Natural killer cell (primary cell): ENCODE measurements around the gene PDCD2L. TPM values are rescaled to one million over a fixed set of nuclear protein-coding genes. Genes with fewer than 3 reads are reported as not detected.
"Not testable (repeated sequence)": the region's sequence is repeated elsewhere in the genome, so short reads cannot be mapped to it uniquely, and the experiment has no call there.

Experiments
- ATAC-seq, 3 donors: fragments of 150-1000 bp in 2 of 3; fragments of 200-7000 bp in 1 of 3; cut with Tn5 transposase; 1 replicate in 1 of 3; 2 replicates in 2 of 3; pipeline ENCODE4 v1.10.0; 2021; ENCODE audit warnings: mild to moderate bottlenecking in 2 of 3, moderate library complexity in 2 of 3
- DNase-seq, 2 donors: peaks; one replicate each; pipeline versions ENCODE4 v3.0.0 to v3.0.0-alpha.2; 2013 to 2021; ENCODE audit warnings: mixed read lengths in 1 of 2
- H3K27ac ChIP-seq: one replicate; pipeline ENCODE4 v1.5.1; 2013; ENCODE audit warnings: mild to moderate bottlenecking, low read length
- H3K27me3 ChIP-seq: one replicate; pipeline ENCODE4 v1.6.1; 2013; ENCODE audit warnings: low read length; ENCODE audit not compliant: control insufficient read depth, insufficient read depth
- H3K36me3 ChIP-seq: one replicate; pipeline ENCODE4 v1.6.1; 2013; ENCODE audit warnings: low read length; ENCODE audit not compliant: control insufficient read depth, insufficient read depth
- H3K4me1 ChIP-seq: one replicate; pipeline ENCODE4 v1.6.1; 2013; ENCODE audit warnings: low read length; ENCODE audit not compliant: control insufficient read depth, insufficient read depth
- H3K4me3 ChIP-seq: one replicate; pipeline ENCODE4 v1.5.1; 2013; ENCODE audit warnings: low read length
- H3K9me3 ChIP-seq: one replicate; pipeline ENCODE4 v1.6.1; 2013; ENCODE audit warnings: low read length; ENCODE audit not compliant: control insufficient read depth, insufficient read depth
- H3K27ac Mint-ChIP-seq, 2 donors: one replicate each; pipeline ENCODE4 v1.8.0; 2022; ENCODE audit warnings: mild to moderate bottlenecking in 2 of 2, mixed read lengths in 2 of 2, moderate library complexity in 1 of 2
- H3K27me3 Mint-ChIP-seq, 2 donors: one replicate each; pipeline ENCODE4 v1.8.0; 2022; ENCODE audit warnings: low read depth in 2 of 2, mixed read lengths in 2 of 2
- H3K36me3 Mint-ChIP-seq: one replicate; pipeline ENCODE4 v1.8.0; 2022; ENCODE audit warnings: mixed read lengths
- H3K4me1 Mint-ChIP-seq, 2 donors: one replicate each; pipeline ENCODE4 v1.8.0; 2022; ENCODE audit warnings: mixed read lengths in 2 of 2
- H3K4me3 Mint-ChIP-seq: one replicate; pipeline ENCODE4 v1.8.0; 2022; ENCODE audit warnings: mild to moderate bottlenecking, moderate library complexity, mixed read lengths
- H3K9me3 Mint-ChIP-seq, 2 donors: one replicate each; pipeline ENCODE4 v1.8.0; 2022; ENCODE audit warnings: mixed read lengths in 2 of 2
- WGBS: methylation state at CpG from one replicate; pipeline ENCODE4 v1.1.7; 2013; ENCODE audit warnings: missing lambda C conversion rate; ENCODE audit not compliant: insufficient coverage; 5-methylcytosine and 5-hydroxymethylcytosine counted together
- intact Hi-C: fragments of 100-400 bp; cut with micrococcal nuclease; formaldehyde crosslinking; loops from one replicate; pipeline ENCODE4 v1.14.2; 2022
- total RNA-seq, 4 donors: library from RNA; stranded (reverse); fragments of 120-200 nt in 1 of 4; gene quantifications; one replicate each; pipeline versions ENCODE4 v1.2.3 to v1.2.4, GENCODE V29; 2013 to 2022
- TF ChIP-seq, protein P1 (sequence below): fragments of 200-600 bp; IDR thresholded peaks from one replicate; pipeline ENCODE4 v1.8.0; 2022; ENCODE audit warnings: antibody characterized with exemption

Gene PDCD2L
- total RNA-seq, 3 donors from 2014 or later (not counting 1 experiment from before 2014, with no cell fraction given) = 4.7 to 8.6 (median 5.6) TPM

DNA sequence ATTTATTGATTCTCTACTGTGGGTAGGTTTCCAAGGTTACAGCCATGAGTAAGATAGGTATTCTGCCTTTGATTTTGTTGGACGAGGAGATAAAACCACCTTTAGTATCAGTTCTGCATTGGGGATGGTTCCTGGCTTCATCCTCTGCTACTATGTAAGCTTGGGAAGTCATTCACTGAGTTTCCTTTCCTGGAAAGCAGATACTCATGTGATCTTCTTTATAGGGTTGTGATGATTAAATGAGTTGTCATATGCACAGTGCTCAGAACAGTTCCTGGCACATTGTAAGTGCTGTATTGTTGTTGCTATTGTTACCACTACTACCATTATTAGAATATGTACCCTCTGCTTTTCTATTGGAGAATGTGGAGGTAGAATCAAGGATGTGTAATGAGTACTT, 64.2 kb downstream of the PDCD2L start:
- H3K36me3 ChIP-seq = peaks cover 68% of the 10 kb centered on the region
- ATAC-seq (no peak), DNase-seq (no peak)
- Mint-ChIP-seq H3K4me1 (no peaks in the 10 kb centered on the region), H3K27me3 (no peaks in the 10 kb centered on the region), H3K27ac (peak overlapping the region in 1 of 2 donors; percentile 57), H3K36me3 (peaks cover 8% of the 10 kb centered on the region), H3K4me3 (no peak overlapping the region), H3K9me3 (no peaks in the 10 kb centered on the region)
- H3K27me3 ChIP-seq = no peaks in the 10 kb centered on the region
- no peak overlapping the region for H3K27ac ChIP-seq
- no peak overlapping the region for H3K4me3 ChIP-seq
- no peaks in the 10 kb centered on the region for H3K4me1 ChIP-seq
- no peaks in the 10 kb centered on the region for H3K9me3 ChIP-seq
- intact Hi-C loops = no loop called here
- 65% methylated on average over 1 of the region's 1 CpG for WGBS
- TF ChIP-seq, protein P1, sequence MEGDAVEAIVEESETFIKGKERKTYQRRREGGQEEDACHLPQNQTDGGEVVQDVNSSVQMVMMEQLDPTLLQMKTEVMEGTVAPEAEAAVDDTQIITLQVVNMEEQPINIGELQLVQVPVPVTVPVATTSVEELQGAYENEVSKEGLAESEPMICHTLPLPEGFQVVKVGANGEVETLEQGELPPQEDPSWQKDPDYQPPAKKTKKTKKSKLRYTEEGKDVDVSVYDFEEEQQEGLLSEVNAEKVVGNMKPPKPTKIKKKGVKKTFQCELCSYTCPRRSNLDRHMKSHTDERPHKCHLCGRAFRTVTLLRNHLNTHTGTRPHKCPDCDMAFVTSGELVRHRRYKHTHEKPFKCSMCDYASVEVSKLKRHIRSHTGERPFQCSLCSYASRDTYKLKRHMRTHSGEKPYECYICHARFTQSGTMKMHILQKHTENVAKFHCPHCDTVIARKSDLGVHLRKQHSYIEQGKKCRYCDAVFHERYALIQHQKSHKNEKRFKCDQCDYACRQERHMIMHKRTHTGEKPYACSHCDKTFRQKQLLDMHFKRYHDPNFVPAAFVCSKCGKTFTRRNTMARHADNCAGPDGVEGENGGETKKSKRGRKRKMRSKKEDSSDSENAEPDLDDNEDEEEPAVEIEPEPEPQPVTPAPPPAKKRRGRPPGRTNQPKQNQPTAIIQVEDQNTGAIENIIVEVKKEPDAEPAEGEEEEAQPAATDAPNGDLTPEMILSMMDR = no peak

DNA sequence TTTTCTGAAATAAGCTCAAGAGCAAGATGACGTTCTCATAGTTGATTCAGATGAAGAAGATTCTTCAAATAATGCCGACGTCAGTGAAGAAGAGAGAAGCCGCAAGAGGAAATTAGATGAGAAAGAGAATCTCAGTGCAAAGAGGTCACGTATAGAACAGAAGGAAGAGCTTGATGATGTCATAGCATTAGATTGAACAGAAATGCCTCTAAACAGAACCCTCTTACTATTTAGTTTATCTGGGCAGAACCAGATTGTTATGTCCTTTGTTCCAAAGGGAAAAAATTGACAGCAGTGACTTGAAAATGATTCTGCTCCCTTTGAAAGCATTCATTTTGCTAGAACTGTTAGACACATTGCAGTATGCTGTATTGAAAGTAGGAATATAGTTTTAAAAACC, 64.8 kb downstream of the PDCD2L start:
- peak overlapping the region in 1 of 2 donors; percentile 57 for H3K27ac Mint-ChIP-seq
- WGBS = 95% methylated on average over 5 of the region's 5 CpGs
- DNase-seq, H3K27me3 Mint-ChIP-seq, H3K27me3 ChIP-seq, intact Hi-C loops, H3K9me3 ChIP-seq, H3K4me1 ChIP-seq, H3K4me3 ChIP-seq, ATAC-seq, H3K4me3 Mint-ChIP-seq, H3K9me3 Mint-ChIP-seq, H3K27ac ChIP-seq, H3K36me3 Mint-ChIP-seq, H3K4me1 Mint-ChIP-seq: not testable (repeated sequence)
- H3K36me3 ChIP-seq = peaks cover 63% of the 10 kb centered on the region

DNA sequence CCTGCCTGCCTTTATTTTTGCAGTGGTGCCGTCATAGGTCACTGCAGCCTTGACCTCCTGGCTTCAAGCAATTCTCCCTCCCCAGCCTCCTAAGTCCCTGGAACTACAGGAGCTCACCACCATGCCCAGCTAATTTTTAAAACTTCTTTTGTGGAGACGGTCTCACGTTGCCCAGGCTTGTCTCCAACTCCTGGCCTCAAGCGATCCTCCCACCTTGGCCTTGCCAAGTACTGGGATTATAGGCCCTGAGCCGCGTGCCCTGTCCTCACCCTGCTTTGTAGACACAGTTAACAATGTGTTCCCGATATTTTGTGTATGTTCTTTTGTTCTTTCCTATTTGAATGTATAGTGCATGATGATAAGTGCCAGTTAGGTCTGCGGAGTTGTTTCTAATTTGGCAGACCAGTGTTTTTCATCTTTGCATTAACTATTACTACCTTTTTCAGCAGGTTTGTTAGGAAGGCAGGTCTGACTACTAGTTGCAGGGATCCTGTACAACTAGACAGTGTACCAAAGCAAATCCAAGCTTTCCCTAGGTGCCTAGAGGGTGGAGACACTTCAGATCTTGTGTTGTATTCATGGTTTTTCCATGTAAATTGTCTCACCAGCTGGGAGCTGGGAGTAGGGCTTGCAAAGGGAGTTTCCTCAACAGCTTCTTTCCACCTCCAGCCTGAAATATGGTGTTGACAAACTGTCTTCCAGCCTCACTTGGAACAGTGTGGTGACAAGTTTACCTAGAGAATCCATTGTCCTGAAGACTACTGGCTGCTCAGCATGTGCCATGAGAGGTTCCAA, 67.9 kb downstream of the PDCD2L start:
- Histone ChIP-seq H3K4me3 (no peak overlapping the region), H3K4me1 (no peaks in the 10 kb centered on the region), H3K27ac (no peak overlapping the region), H3K9me3 (no peaks in the 10 kb centered on the region), H3K36me3 (peaks cover 42% of the 10 kb centered on the region), H3K27me3 (no peaks in the 10 kb centered on the region)
- intact Hi-C loops = no loop called here
- H3K27ac Mint-ChIP-seq = peak overlapping the region; percentile 9 to 22
- H3K27me3 Mint-ChIP-seq = no peaks in the 10 kb centered on the region
- peaks cover 8% of the 10 kb centered on the region for H3K36me3 Mint-ChIP-seq
- no peak overlapping the region for H3K4me3 Mint-ChIP-seq
- DNase-seq (no peak), ATAC-seq (no peak)
- peaks cover 0 to 8% of the 10 kb centered on the region in 2 donors for H3K4me1 Mint-ChIP-seq
- 97% methylated on average over 8 of the region's 8 CpGs for WGBS
- H3K9me3 Mint-ChIP-seq = no peaks in the 10 kb centered on the region
- TF ChIP-seq, protein P1 = no peak

DNA sequence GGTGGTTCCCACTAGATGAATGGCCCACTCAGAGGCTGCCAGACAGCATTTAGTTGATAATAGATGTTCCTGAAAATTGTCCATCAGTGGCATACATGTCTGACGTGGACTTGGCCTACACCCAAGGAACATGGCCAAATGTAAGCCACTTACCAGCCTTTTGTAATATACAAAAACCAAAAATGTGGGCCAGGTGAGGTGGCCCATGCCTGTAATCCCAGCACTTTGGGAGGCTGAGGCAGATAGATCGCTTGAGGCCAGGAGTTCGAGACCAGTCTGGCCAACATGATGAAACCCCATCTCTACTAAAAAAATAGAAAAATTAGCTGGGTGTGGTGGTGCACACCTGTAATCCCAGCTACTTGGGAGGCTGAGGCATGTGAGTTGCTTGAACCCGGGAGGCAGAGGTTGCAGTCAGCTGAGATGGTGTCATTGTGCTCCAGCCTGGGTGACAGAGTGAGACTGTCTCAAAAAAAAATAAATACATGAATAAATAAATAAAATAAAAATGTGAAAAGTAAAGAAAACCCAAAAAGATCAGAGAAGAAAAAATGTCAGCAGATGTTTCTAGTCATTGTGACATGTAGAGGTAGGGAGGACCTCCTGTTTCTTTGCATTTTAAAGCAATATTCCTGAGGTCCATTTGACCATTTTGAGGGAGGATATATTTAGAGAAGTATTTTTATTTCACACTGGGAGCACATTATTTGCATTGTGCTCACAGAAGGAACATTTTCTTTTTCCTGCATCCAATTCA, 70.2 kb downstream of the PDCD2L start:
- Histone ChIP-seq H3K27ac (no peak overlapping the region), H3K9me3 (no peaks in the 10 kb centered on the region), H3K27me3 (no peaks in the 10 kb centered on the region), H3K36me3 (peaks cover 25% of the 10 kb centered on the region), H3K4me3 (no peak overlapping the region), H3K4me1 (no peaks in the 10 kb centered on the region)
- Mint-ChIP-seq H3K36me3 (no peaks in the 10 kb centered on the region), H3K27me3 (peaks cover 0 to 7% of the 10 kb centered on the region in 2 donors), H3K9me3 (no peaks in the 10 kb centered on the region), H3K4me1 (peaks cover 0 to 8% of the 10 kb centered on the region in 2 donors), H3K4me3 (no peak overlapping the region), H3K27ac (no peak overlapping the region)
- no peak for DNase-seq
- WGBS = 91% methylated on average over 4 of the region's 4 CpGs
- intact Hi-C loops = no loop called here
- TF ChIP-seq, protein P1 = no peak
- no peak for ATAC-seq
